HepG2 (cell line): ENCODE measurements around the gene BOLA3. TPM values are rescaled to one million over a fixed set of nuclear protein-coding genes. Genes with fewer than 3 reads are reported as not detected.

Experiments
- E2F2 ChIP-seq: sonication (generic); formaldehyde crosslinking; IDR thresholded peaks from 2 replicates; pipeline ENCODE4 v1.4.0; 2020; ENCODE audit warnings: missing genetic modification reagents, borderline replicate concordance
- ELF4 ChIP-seq: sonication (generic); formaldehyde crosslinking; IDR thresholded peaks from 2 replicates; pipeline ENCODE4 v1.5.0; 2020; ENCODE audit warnings: missing genetic modification reagents, mild to moderate bottlenecking, moderate library complexity, borderline replicate concordance
- GABPB1 ChIP-seq: IDR thresholded peaks from 2 replicates; pipeline ENCODE4 v1.6.1; 2016; ENCODE audit warnings: mild to moderate bottlenecking, missing genetic modification reagents, moderate library complexity, missing compliant biosample characterization
- HIC2 ChIP-seq: sonication (generic); formaldehyde crosslinking; IDR thresholded peaks from 2 replicates; pipeline ENCODE4 v1.9.0; 2022; ENCODE audit warnings: low read depth, missing genetic modification reagents
- HNRNPLL ChIP-seq: fragments of 200-400 bp; formaldehyde crosslinking; IDR thresholded peaks from 2 replicates; pipeline ENCODE4 v1.6.1; 2017; ENCODE audit warnings: mild to moderate bottlenecking, low read depth, low read length; ENCODE audit not compliant: poor library complexity, severe bottlenecking
- IKZF1 ChIP-seq: fragments of 450-650 bp; IDR thresholded peaks from 2 replicates; pipeline ENCODE4 v1.7.1; 2016
- MAX ChIP-seq: IDR thresholded peaks from 2 replicates; pipeline ENCODE4 v1.6.1; 2012; ENCODE audit warnings: inconsistent platforms
- PHF21A ChIP-seq: sonication (generic); formaldehyde crosslinking; IDR thresholded peaks from 2 replicates; pipeline ENCODE4 v1.5.0; 2020; ENCODE audit warnings: mild to moderate bottlenecking, missing genetic modification reagents
- SIN3B ChIP-seq: fragments of 150-350 bp; IDR thresholded peaks from 2 replicates; pipeline ENCODE4 v1.6.1; 2014; ENCODE audit warnings: low read length
- TBP ChIP-seq: sonication (generic); formaldehyde crosslinking; IDR thresholded peaks from 2 replicates; pipeline ENCODE4 v1.5.0; 2020; ENCODE audit warnings: missing genetic modification reagents
- TFDP2 ChIP-seq: sonication (generic); formaldehyde crosslinking; IDR thresholded peaks from 2 replicates; pipeline ENCODE4 v1.4.0; 2020; ENCODE audit warnings: missing genetic modification reagents
- THRA ChIP-seq: sonication (generic); formaldehyde crosslinking; IDR thresholded peaks from 2 replicates; pipeline ENCODE4 v1.4.0; 2020; ENCODE audit warnings: missing genetic modification reagents, borderline replicate concordance
- ZFP1 ChIP-seq: IDR thresholded peaks from 2 replicates; pipeline ENCODE4 v1.6.1; 2016
- ZMYM3 ChIP-seq: sonication (generic); formaldehyde crosslinking; IDR thresholded peaks from 2 replicates; pipeline ENCODE4 v1.5.1; 2020; ENCODE audit warnings: mild to moderate bottlenecking, missing genetic modification reagents
- ZNF382 ChIP-seq: sonication (generic); formaldehyde crosslinking; IDR thresholded peaks from 2 replicates; pipeline ENCODE4 v1.5.0; 2020; ENCODE audit warnings: missing genetic modification reagents, mild to moderate bottlenecking, borderline replicate concordance
- ZNF546 ChIP-seq: sonication (generic); formaldehyde crosslinking; conservative IDR thresholded peaks from 2 replicates; pipeline ENCODE4 v1.8.1; 2023; ENCODE audit warnings: mild to moderate bottlenecking, missing genetic modification reagents
- ZNF605 ChIP-seq: sonication (generic); formaldehyde crosslinking; IDR thresholded peaks from 2 replicates; pipeline ENCODE4 v1.8.0; 2022; ENCODE audit warnings: mild to moderate bottlenecking, missing genetic modification reagents
- ZNF710 ChIP-seq: sonication (generic); formaldehyde crosslinking; IDR thresholded peaks from 2 replicates; pipeline ENCODE4 v1.5.0; 2020; ENCODE audit warnings: mild to moderate bottlenecking, missing genetic modification reagents, borderline replicate concordance
- ZNF775 ChIP-seq: sonication (generic); formaldehyde crosslinking; IDR thresholded peaks from 2 replicates; pipeline ENCODE4 v1.4.0; 2020; ENCODE audit warnings: missing genetic modification reagents, mild to moderate bottlenecking, moderate library complexity, borderline replicate concordance
- ZNF879 ChIP-seq: sonication (generic); formaldehyde crosslinking; IDR thresholded peaks from 2 replicates; pipeline ENCODE4 v1.8.1; 2023; ENCODE audit warnings: missing genetic modification reagents
- ZSCAN20 ChIP-seq: sonication (generic); formaldehyde crosslinking; IDR thresholded peaks from 2 replicates; pipeline ENCODE4 v1.4.0; 2020; ENCODE audit warnings: missing genetic modification reagents, mild to moderate bottlenecking, borderline replicate concordance
- polyA plus RNA-seq, 8 experiments: library from polyadenylated mRNA; depleted of rRNA in 3 of 8; stranded (reverse) in 7 of 8; unstranded in 1 of 8; fragments of >200 nt; fragmentation: Illumina TruSeq in 4 of 8; extraction: Trizol in 4 of 8; gene quantifications; 2 replicates each; pipeline versions ENCODE4 v1.2.1 to v1.2.3, GENCODE V29; 2011 to 2016; ENCODE audit warnings: low read depth in 4 of 8, missing spikeins in 1 of 8, mixed read lengths in 1 of 8; ENCODE audit not compliant: insufficient read depth in 1 of 8
- total RNA-seq, 5 experiments: library from RNA; depleted of rRNA; stranded (reverse); fragments of >200 nt; fragmentation: Illumina TruSeq; extraction: Trizol; gene quantifications; 2 replicates each; pipeline ENCODE4 v1.2.3, GENCODE V29; 2016; ENCODE audit warnings: low read depth in 1 of 5

The BOLA3 gene
- total and polyA plus RNA-seq, 2 of the 13 experiments (the other 11 are each of a cell fraction or from before 2014, with no cell fraction given) = 89.7 to 170 TPM

GRCh38 chr2:74119912-74120825 is 27.5 kb downstream of the BOLA3 start (continued):
- TF ChIP-seq THRA = peak; percentile 64; the same call in 1 of the 2 replicates
- peak; percentile 88 for TF ChIP-seq ZSCAN20
- TF ChIP-seq ZNF710 = peak; percentile 93
- TF ChIP-seq TFDP2 (CRISPR knock-in tag) = peak; percentile 90
- TF ChIP-seq HNRNPLL = peak; percentile 83
- peak; percentile 86; the same call in 1 of the 2 replicates for TF ChIP-seq E2F2
- no peak for TF ChIP-seq IKZF1
- TF ChIP-seq MAX = peak; percentile 88
- peak; percentile 82; the same call in 1 of the 2 replicates for TF ChIP-seq ZNF879 (CRISPR knock-in tag)
- peak; percentile 77; the same call in 1 of the 2 replicates for TF ChIP-seq ZNF546 (CRISPR knock-in tag)
- TF ChIP-seq ZFP1 = peak; percentile 65; the same call in 1 of the 2 replicates
- peak; percentile 98 for TF ChIP-seq GABPB1 (CRISPR knock-in tag)
- TF ChIP-seq ELF4 (CRISPR knock-in tag) = no peak; the same call in 1 of the 2 replicates
- TF ChIP-seq TBP (CRISPR knock-in tag) = no peak
- peak; percentile 72 for TF ChIP-seq ZMYM3
- TF ChIP-seq PHF21A (CRISPR knock-in tag) = peak; percentile 91
- peak; percentile 99 for TF ChIP-seq ZNF605 (CRISPR knock-in tag)
- 0 out of 2 replicates have a peak, but pooled peaks have one; percentile 46 for TF ChIP-seq HIC2
- TF ChIP-seq SIN3B = peak; percentile 62; the same call in 1 of the 2 replicates
- TF ChIP-seq ZNF382 (CRISPR knock-in tag) = no peak
- TF ChIP-seq ZNF775 (CRISPR knock-in tag) = peak; percentile 69
